ENCODE results near the gene LOXL1. TPM values are rescaled to one million over a fixed set of nuclear protein-coding genes. Genes with fewer than 3 reads are reported as not detected.

The LOXL1 gene
- total and polyA plus RNA-seq, 2 of the 13 experiments (the other 11 are each of a cell fraction or from before 2014, with no cell fraction given), result 0.51 to 1.3 TPM

DNA sequence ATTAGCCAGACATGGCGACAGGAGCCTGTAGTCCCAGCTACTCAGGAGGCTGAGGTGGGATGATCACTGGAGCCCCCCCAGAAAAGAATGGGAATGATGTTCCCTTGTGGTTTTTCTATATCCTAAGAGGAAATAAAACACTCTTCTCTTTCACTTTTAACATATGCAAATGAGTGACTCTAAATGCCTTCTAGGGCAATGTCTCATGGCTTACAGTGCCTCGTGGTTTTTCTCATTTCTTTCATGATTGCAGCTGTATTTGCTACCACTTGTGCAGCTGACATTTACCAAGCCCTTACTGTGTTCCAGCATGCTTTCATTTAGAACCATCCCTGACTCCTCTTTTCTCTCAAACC is 39.5 kb downstream of the LOXL1 start:
- DNase-seq (ENCODE audit: low spot score), result no peak
- no peak overlapping the region for H3K9ac ChIP-seq (ENCODE audit: insufficient read depth, low read depth, low read length)
- H3K4me2 ChIP-seq (ENCODE audit: low read depth, low read length), result no peak overlapping the region
- no peak overlapping the region for H2AFZ ChIP-seq (ENCODE audit: low read length)
- H3K9me3 ChIP-seq (ENCODE audit: low read length), result no peaks in the 10 kb centered on the region
- no peaks in the 10 kb centered on the region; a peak in 1 of 5 replicates for H3K27me3 ChIP-seq (ENCODE audit: control insufficient read depth in 1 of 2, insufficient read depth in 2 of 2, low read length in 2 of 2)
- H3K27ac ChIP-seq (ENCODE audit: extremely low read length, insufficient read depth, low read length), result no peak overlapping the region
- intact Hi-C loops (cut with micrococcal nuclease; ENCODE audit: unreplicated experiment), result no loop called here
- no peak for TF ChIP-seq ZFP82 (CRISPR knock-in tag; IDR thresholded peaks at IDR 0.05; ENCODE audit: borderline replicate concordance)
- TF ChIP-seq ZNF24 (IDR thresholded peaks at IDR 0.05), result no peak
- TF ChIP-seq, protein P1, sequence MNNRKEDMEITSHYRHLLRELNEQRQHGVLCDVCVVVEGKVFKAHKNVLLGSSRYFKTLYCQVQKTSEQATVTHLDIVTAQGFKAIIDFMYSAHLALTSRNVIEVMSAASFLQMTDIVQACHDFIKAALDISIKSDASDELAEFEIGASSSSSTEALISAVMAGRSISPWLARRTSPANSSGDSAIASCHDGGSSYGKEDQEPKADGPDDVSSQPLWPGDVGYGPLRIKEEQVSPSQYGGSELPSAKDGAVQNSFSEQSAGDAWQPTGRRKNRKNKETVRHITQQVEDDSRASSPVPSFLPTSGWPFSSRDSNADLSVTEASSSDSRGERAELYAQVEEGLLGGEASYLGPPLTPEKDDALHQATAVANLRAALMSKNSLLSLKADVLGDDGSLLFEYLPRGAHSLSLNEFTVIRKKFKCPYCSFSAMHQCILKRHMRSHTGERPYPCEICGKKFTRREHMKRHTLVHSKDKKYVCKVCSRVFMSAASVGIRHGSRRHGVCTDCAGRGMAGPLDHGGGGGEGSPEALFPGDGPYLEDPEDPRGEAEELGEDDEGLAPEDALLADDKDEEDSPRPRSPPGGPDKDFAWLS (CRISPR knock-in tag; IDR thresholded peaks at IDR 0.05; ENCODE audit: borderline replicate concordance), result no peak
- no peak for TF ChIP-seq PITX1 (CRISPR knock-in tag; IDR thresholded peaks at IDR 0.05)
- TF ChIP-seq, protein P2, sequence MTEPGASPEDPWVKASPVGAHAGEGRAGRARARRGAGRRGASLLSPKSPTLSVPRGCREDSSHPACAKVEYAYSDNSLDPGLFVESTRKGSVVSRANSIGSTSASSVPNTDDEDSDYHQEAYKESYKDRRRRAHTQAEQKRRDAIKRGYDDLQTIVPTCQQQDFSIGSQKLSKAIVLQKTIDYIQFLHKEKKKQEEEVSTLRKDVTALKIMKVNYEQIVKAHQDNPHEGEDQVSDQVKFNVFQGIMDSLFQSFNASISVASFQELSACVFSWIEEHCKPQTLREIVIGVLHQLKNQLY (CRISPR knock-in tag; IDR thresholded peaks at IDR 0.05), result no peak
- no peak for TF ChIP-seq ZNF10 (CRISPR knock-in tag; IDR thresholded peaks at IDR 0.05; ENCODE audit: borderline replicate concordance, low read depth)
- no peak for TF ChIP-seq CENPBD1 (CRISPR knock-in tag; IDR thresholded peaks at IDR 0.05; ENCODE audit: borderline replicate concordance, low read depth)
- TF ChIP-seq, protein P3, sequence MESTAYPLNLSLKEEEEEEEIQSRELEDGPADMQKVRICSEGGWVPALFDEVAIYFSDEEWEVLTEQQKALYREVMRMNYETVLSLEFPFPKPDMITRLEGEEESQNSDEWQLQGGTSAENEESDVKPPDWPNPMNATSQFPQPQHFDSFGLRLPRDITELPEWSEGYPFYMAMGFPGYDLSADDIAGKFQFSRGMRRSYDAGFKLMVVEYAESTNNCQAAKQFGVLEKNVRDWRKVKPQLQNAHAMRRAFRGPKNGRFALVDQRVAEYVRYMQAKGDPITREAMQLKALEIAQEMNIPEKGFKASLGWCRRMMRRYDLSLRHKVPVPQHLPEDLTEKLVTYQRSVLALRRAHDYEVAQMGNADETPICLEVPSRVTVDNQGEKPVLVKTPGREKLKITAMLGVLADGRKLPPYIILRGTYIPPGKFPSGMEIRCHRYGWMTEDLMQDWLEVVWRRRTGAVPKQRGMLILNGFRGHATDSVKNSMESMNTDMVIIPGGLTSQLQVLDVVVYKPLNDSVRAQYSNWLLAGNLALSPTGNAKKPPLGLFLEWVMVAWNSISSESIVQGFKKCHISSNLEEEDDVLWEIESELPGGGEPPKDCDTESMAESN (CRISPR knock-in tag; conservative IDR thresholded peaks at IDR 0.05), result no peak
- TF ChIP-seq, protein P4, sequence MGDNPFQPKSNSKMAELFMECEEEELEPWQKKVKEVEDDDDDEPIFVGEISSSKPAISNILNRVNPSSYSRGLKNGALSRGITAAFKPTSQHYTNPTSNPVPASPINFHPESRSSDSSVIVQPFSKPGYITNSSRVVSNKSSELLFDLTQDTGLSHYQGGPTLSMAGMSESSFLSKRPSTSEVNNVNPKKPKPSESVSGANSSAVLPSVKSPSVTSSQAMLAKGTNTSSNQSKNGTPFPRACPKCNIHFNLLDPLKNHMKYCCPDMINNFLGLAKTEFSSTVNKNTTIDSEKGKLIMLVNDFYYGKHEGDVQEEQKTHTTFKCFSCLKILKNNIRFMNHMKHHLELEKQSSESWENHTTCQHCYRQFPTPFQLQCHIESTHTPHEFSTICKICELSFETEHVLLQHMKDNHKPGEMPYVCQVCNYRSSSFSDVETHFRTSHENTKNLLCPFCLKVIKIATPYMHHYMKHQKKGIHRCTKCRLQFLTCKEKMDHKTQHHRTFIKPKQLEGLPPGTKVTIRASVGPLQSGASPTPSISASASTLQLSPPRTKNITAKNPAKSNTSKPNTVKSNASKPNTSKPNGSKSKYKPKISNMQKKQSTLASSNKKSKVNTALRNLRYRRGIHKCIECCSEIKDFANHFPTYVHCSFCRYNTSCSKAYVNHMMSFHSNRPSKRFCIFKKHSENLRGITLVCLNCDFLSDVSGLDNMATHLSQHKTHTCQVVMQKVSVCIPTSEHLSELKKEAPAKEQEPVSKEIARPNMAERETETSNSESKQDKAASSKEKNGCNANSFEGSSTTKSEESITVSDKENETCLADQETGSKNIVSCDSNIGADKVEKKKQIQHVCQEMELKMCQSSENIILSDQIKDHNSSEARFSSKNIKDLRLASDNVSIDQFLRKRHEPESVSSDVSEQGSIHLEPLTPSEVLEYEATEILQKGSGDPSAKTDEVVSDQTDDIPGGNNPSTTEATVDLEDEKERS (CRISPR knock-in tag; IDR thresholded peaks at IDR 0.05), result no peak
- TF ChIP-seq ZNF83 (CRISPR knock-in tag; IDR thresholded peaks at IDR 0.05; ENCODE audit: borderline replicate concordance), result no peak
- TF ChIP-seq MAX (IDR thresholded peaks at IDR 0.05), result no peak
- no peak for TF ChIP-seq ZNF326 (CRISPR knock-in tag; IDR thresholded peaks at IDR 0.05; ENCODE audit: borderline replicate concordance)
- H4K20me1 ChIP-seq (ENCODE audit: insufficient read depth, low read length), result no peaks in the 10 kb centered on the region
- H3K79me2 ChIP-seq (ENCODE audit: insufficient read depth, low read length), result no peaks in the 10 kb centered on the region
- ChIA-PET POLR2A (no interaction called here), CTCF (ENCODE audit: low intra/inter-chr PET ratio, low total read pairs) (no interaction called here)
- in situ Hi-C loops (cut with HindIII; ENCODE audit: extremely low pct_ligation_motif_present, low pct_unique_long_range_greater_than_20kb), result loop anchor here (5.0 kb wide), 1 partner anchor 72 kb away; no protein-coding TSS in a partner anchor
- peaks cover 6% of the 10 kb centered on the region; the same call in 1 of the 2 replicates for H3K4me1 ChIP-seq (ENCODE audit: insufficient read depth, low read length)
- FAIRE-seq, result no peak
- 4% methylated on average over 2 of the region's 2 CpGs for WGBS (ENCODE audit: low lambda C conversion rate)
- ATAC-seq, result no peak
- H3K36me3 ChIP-seq (replicated peaks in 1 of 2; ENCODE audit: control insufficient read depth in 1 of 2, insufficient read depth in 2 of 2, low read length in 2 of 2), result no peaks in the 10 kb centered on the region
- no peak overlapping the region for H3K4me3 ChIP-seq (replicated peaks in 1 of 3; ENCODE audit: insufficient read depth in 1 of 3, low read depth in 2 of 3, low read length in 3 of 3)
- BruUV-seq (replicated peaks), result no TSS peak
